CD1c-positive myeloid dendritic cell (primary cell): Measurements from ENCODE around the gene LEPROT.
"Not testable (repeated sequence)": the region's sequence is repeated elsewhere in the genome, so short reads cannot be mapped to it uniquely, and the experiment has no call there.

ENCODE experiments used
- DNase-seq: peaks from one replicate; pipeline ENCODE4 v3.0.0-alpha.2; 2016; ENCODE audit errors: extremely low spot score

Gene LEPROT

GRCh38 chr1:65420590-65421350, at the start of gene LEPROT, which contains the start of gene LEPR:
Gene LEPROT (plus strand): TSS chr1:65420668. CDS start chr1:65420725, 57 bp downstream.
Gene LEPR (plus strand): TSS chr1:65420668. CDS start chr1:65565566, 144,898 bp downstream.
- DNase-seq: no peak

GRCh38 chr1:65371544-65371943, 48.9 kb upstream of the LEPROT start:
- DNase-seq: no peak

- DNase-seq: no peak
Measured at GRCh38 chr1:65372557-65372956, 47.9 kb upstream of the LEPROT start.

GRCh38 chr1:65377496-65378246, 42.8 kb upstream of the LEPROT start:
- no peak for DNase-seq

GRCh38 chr1:65378247-65378946, 42.1 kb upstream of the LEPROT start:
- DNase-seq: no peak

GRCh38 chr1:65384426-65384825, 36.0 kb upstream of the LEPROT start:
- not testable (repeated sequence) for DNase-seq

GRCh38 chr1:65386439-65386838, 34.0 kb upstream of the LEPROT start:
- no peak for DNase-seq

- DNase-seq: no peak
Measured at GRCh38 chr1:65387821-65388220, 32.6 kb upstream of the LEPROT start.

- no peak for DNase-seq
Measured at GRCh38 chr1:65388908-65389695, 31.4 kb upstream of the LEPROT start.

- no peak for DNase-seq
Measured at GRCh38 chr1:65392497-65392896, 28.0 kb upstream of the LEPROT start.

GRCh38 chr1:65393347-65393746, 27.1 kb upstream of the LEPROT start:
- DNase-seq: no peak

- no peak for DNase-seq
Measured at GRCh38 chr1:65393928-65394327, 26.5 kb upstream of the LEPROT start.

GRCh38 chr1:65395887-65396612, 24.4 kb upstream of the LEPROT start:
- peak; percentile 3 for DNase-seq

GRCh38 chr1:65398083-65398482, 22.4 kb upstream of the LEPROT start:
- DNase-seq: no peak

- no peak for DNase-seq
Measured at GRCh38 chr1:65399003-65399402, 21.5 kb upstream of the LEPROT start.

GRCh38 chr1:65401612-65402011, 18.9 kb upstream of the LEPROT start:
- DNase-seq: no peak

- no peak for DNase-seq
Measured at GRCh38 chr1:65404941-65405340, 15.5 kb upstream of the LEPROT start.

- DNase-seq: no peak
Measured at GRCh38 chr1:65407877-65408276, 12.6 kb upstream of the LEPROT start.

GRCh38 chr1:65409314-65409713, 11.2 kb upstream of the LEPROT start:
- no peak for DNase-seq

- DNase-seq: no peak
Measured at GRCh38 chr1:65409816-65410326, 10.6 kb upstream of the LEPROT start.
